ENCODE data around the gene ELAVL1.

The ELAVL1 gene

DNA sequence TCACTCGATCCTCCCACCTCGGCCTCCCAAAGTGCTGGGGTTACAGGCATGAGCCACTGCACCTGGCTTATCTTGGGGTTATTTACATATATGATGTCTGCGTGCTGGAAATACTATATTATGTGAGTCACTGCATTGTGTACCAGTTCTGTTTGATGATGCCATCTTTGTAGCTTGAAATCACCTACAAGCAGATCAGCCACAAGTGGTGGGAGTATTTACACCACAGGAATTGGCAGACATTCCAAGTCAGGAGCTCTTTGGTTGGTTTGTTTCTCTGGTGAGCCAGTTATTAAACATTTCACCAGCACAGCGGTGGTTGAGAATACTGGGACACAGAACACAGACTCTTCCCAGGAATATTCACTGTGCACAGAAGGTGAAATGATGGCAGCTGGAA is 57.5 kb downstream of the ELAVL1 start:
- H3K9me3 Mint-ChIP-seq, result no peaks in the 10 kb centered on the region
- TF ChIP-seq, protein P1, sequence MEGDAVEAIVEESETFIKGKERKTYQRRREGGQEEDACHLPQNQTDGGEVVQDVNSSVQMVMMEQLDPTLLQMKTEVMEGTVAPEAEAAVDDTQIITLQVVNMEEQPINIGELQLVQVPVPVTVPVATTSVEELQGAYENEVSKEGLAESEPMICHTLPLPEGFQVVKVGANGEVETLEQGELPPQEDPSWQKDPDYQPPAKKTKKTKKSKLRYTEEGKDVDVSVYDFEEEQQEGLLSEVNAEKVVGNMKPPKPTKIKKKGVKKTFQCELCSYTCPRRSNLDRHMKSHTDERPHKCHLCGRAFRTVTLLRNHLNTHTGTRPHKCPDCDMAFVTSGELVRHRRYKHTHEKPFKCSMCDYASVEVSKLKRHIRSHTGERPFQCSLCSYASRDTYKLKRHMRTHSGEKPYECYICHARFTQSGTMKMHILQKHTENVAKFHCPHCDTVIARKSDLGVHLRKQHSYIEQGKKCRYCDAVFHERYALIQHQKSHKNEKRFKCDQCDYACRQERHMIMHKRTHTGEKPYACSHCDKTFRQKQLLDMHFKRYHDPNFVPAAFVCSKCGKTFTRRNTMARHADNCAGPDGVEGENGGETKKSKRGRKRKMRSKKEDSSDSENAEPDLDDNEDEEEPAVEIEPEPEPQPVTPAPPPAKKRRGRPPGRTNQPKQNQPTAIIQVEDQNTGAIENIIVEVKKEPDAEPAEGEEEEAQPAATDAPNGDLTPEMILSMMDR (IDR thresholded peaks at IDR 0.05; ENCODE audit: unreplicated experiment in 3 of 3), result no peak

DNA sequence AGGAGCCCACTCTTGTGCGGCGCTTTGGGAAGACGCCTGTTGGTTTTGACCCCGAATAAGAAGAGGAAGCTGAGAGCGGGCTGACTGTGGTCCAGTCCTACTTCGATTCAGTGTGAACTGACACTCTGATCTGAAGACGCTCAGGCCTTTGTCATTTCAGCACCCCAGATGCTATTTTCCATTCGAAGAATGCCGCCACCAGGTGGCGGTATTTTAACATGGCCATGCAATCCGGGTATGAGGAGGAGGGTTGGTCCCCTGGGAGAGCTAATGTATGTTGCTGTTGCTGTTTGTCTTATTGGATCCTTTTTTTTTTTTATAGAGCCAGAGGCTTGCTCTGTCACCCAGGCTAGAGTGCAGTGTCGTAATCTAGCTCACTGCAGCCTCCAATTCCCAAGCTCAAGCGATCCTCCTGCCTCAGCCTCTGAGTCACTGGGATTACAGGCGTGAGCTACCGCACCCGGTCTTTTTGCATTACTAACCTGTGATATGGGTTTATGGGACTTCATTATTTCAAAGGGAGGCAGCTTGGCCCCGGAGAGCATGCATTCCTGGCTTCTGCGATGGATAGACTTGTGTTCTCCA is 61.2 kb downstream of the ELAVL1 start:
- H3K27ac Mint-ChIP-seq, result peak overlapping the region; percentile 50 to 83 (median 75)
- H3K27me3 Mint-ChIP-seq (ENCODE audit: low read depth), result no peaks in the 10 kb centered on the region
- peaks cover 10% of the 10 kb centered on the region for H3K36me3 Mint-ChIP-seq (ENCODE audit: low read depth)
- TF ChIP-seq, protein P1 (IDR thresholded peaks at IDR 0.05; ENCODE audit: unreplicated experiment in 3 of 3), result peak; percentile 92 to 95 (median 94)
- H3K4me3 Mint-ChIP-seq, result peak overlapping the region; percentile 87 to 90 (median 88)
- H3K9me3 Mint-ChIP-seq, result no peaks in the 10 kb centered on the region
- H3K4me1 Mint-ChIP-seq, result peaks cover 7% of the 10 kb centered on the region

More for the DNA sequence above, 57.5 kb downstream of the ELAVL1 start:
- no peaks in the 10 kb centered on the region for H3K4me1 Mint-ChIP-seq
- H3K27me3 Mint-ChIP-seq (ENCODE audit: low read depth), result no peaks in the 10 kb centered on the region
- H3K36me3 Mint-ChIP-seq (ENCODE audit: low read depth), result no peaks in the 10 kb centered on the region
- no peak overlapping the region for H3K27ac Mint-ChIP-seq
- H3K4me3 Mint-ChIP-seq, result no peak overlapping the region

DNA sequence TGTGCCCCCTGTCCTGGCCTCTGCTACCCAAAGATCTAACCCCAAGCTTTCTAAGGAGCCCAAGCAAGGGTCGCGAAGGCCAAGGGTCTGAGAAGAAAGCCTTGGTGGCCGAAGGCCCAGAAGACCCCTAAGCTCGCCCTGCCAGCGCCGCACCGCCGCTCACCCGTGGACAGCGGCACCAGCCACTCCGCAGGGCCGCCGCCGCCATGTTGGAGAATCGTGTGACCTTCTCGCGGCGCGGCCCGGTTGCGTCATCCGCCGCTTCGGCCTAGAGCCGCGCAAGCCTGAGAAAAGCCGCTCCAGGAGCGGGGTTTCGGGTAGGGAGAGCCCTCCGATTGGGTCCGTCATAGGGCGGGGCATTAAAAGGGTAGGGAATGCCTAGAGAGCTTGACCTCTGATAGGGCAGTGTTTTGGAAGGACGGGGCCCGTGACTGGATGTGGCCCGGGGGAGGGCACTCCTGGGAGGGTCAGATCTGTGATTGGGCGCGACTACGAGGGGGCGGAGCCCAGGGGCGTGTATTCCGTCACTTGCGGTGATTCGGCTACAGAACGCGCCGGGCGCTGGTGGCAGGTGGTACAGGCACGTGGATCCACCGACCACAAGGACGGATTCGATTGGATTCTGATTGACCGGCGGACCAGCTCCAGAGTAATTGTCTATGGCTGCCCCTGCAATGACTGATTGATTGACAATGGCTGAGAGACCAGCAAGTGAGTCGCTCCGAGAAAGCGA is 61.8 kb downstream of the ELAVL1 start, which contains the start of gene TIMM44:
Gene TIMM44 (minus strand): TSS at position 223 of the 733 bp plus-strand sequence. CDS start 15 bp downstream, at position 208.
- peak within 1 kb of the TSS; percentile 50 to 83 (median 75) for H3K27ac Mint-ChIP-seq
- H3K36me3 Mint-ChIP-seq (ENCODE audit: low read depth), result peaks cover 16% of the 10 kb centered on the region
- TF ChIP-seq, protein P1 (IDR thresholded peaks at IDR 0.05; ENCODE audit: unreplicated experiment in 3 of 3), result no peak
- H3K4me1 Mint-ChIP-seq, result peaks cover 7% of the 10 kb centered on the region
- H3K9me3 Mint-ChIP-seq, result no peaks in the 10 kb centered on the region
- peak within 1 kb of the TSS; percentile 87 to 90 (median 88) for H3K4me3 Mint-ChIP-seq
- no peaks in the 10 kb centered on the region for H3K27me3 Mint-ChIP-seq (ENCODE audit: low read depth)

DNA sequence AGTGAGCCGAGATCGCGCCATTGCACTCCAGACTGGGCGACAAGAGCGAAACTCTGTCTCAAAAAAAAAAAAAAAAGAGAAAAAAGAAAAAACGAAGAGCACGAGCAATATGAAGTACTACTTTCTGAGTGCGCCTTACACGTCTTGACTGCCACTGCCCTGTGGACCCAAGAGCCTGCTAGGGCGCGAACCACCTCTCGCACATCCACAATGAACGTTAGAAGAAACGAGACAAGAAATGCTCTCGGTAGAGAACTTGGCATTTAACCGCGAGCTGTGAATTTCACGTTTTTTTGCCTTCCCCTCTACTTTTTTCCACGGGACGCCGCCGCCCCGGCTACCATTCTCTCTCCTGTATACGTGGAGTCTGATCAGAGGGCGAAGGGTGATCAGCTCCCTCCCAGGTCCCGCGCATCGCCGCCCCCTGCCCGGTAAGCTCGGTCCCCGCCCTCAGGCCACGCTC is 62.4 kb downstream of the ELAVL1 start:
- H3K4me1 Mint-ChIP-seq, result peaks cover 7% of the 10 kb centered on the region
- no peaks in the 10 kb centered on the region for H3K9me3 Mint-ChIP-seq
- H3K36me3 Mint-ChIP-seq (ENCODE audit: low read depth), result peaks cover 17% of the 10 kb centered on the region
- H3K4me3 Mint-ChIP-seq, result peak overlapping the region; percentile 87 to 90 (median 88)
- no peaks in the 10 kb centered on the region for H3K27me3 Mint-ChIP-seq (ENCODE audit: low read depth)
- TF ChIP-seq, protein P1 (IDR thresholded peaks at IDR 0.05; ENCODE audit: unreplicated experiment in 3 of 3), result no peak
- H3K27ac Mint-ChIP-seq, result peak overlapping the region; percentile 50 to 83 (median 75)

DNA sequence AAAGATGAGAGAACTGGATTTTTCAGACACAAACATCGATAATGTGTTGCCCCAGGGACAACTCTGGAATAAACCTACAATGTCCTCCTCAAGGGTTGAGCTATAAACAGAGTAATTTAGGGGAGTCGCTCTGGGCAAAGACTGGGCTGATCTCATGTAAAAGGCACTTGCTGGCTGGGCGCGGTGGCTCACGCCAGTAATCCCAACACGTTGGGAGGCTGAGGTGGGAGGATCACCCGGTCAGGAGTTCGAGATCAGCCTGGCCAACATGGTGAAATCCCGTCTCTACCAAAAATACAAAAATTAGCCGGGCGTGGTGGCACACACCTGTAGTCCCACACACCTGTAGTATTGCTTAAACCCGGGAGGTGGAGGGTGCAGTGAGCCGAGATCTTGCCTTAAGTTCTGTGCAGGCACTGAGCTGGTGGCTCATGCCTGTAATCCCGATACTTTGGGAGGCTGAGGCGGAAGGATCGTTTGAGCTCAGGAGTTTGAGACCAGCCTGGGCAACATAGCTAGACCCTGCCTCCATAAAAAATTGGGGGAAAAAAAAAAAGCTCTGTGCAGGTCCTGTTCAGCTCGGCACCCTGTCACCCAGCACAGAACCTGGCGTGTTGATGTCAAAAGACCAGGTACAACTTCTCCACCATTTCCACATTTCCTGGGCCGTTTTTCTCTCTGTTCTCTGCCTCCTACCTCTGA is 63.4 kb downstream of the ELAVL1 start:
- peak overlapping the region; percentile 87 to 90 (median 88) for H3K4me3 Mint-ChIP-seq
- H3K4me1 Mint-ChIP-seq, result peaks cover 7% of the 10 kb centered on the region
- no peaks in the 10 kb centered on the region for H3K27me3 Mint-ChIP-seq (ENCODE audit: low read depth)
- TF ChIP-seq, protein P1 (IDR thresholded peaks at IDR 0.05; ENCODE audit: unreplicated experiment in 3 of 3), result no peak
- H3K9me3 Mint-ChIP-seq, result no peaks in the 10 kb centered on the region
- no peak overlapping the region for H3K27ac Mint-ChIP-seq
- H3K36me3 Mint-ChIP-seq (ENCODE audit: low read depth), result peaks cover 23% of the 10 kb centered on the region
